HEK293 (cell line): Measurements from ENCODE around the gene KLF7.

Experiments
- CTCF ChIA-PET: fragments of 350-600 bp; formaldehyde crosslinking; extraction: SDS; loops from one replicate; lab custom pipeline; 2021; ENCODE audit warnings: antibody characterized with exemption; lab: Yijun Ruan, JAX
- POLR2A ChIA-PET: fragments of 300-600 bp; formaldehyde crosslinking; extraction: SDS; loops from one replicate; lab custom pipeline; 2020; ENCODE audit warnings: antibody characterized with exemption, inconsistent platforms; lab: Yijun Ruan, JAX
- H3K27ac ChIP-seq: fragments of 200-500 bp; sonication (Bioruptor generic); 2 replicates; pipeline ENCODE4 v1.5.1; 2014; ENCODE audit warnings: low read depth, low read length, control low read depth, inconsistent platforms; ENCODE audit errors: extremely low read depth
- H3K36me3 ChIP-seq, 2 experiments: fragments of 200-500 bp in 1 of 2; sonication (Bioruptor generic) in 1 of 2; 1 replicate in 1 of 2; 2 replicates in 1 of 2; pipeline ENCODE4 v1.5.1; 2014 to 2017; ENCODE audit warnings: inconsistent platforms in 2 of 2, low read length in 2 of 2; ENCODE audit not compliant: control insufficient read depth in 2 of 2, insufficient read depth in 1 of 2
- H3K4me1 ChIP-seq: fragments of 200-500 bp; sonication (Bioruptor generic); 2 replicates; pipeline ENCODE4 v1.5.1; 2014; ENCODE audit warnings: mild to moderate bottlenecking, low read length, inconsistent platforms; ENCODE audit not compliant: control insufficient read depth, insufficient read depth
- H3K4me3 ChIP-seq: 2 replicates; pipeline ENCODE4 v1.5.1; 2011; ENCODE audit warnings: low read depth, mild to moderate bottlenecking, control low read depth, low read length, moderate library complexity
- H3K9me3 ChIP-seq: fragments of 200-500 bp; sonication (Bioruptor generic); 2 replicates; pipeline ENCODE4 v1.5.1; 2014; ENCODE audit warnings: low read depth, low read length, inconsistent platforms; ENCODE audit not compliant: control insufficient read depth, insufficient read depth
- KLF8 ChIP-seq: fragments of 450-650 bp; formaldehyde crosslinking; IDR thresholded peaks from 2 replicates; pipeline ENCODE4 v1.5.1; 2016; ENCODE audit warnings: missing biosample characterization, missing genetic modification characterization
- PBX3 ChIP-seq: sonication (generic); formaldehyde crosslinking; IDR thresholded peaks from 2 replicates; pipeline ENCODE4 v1.8.1; 2022; ENCODE audit warnings: mild to moderate bottlenecking, moderate library complexity, missing genetic modification reagents
- SCRT1 ChIP-seq: fragments of 450-650 bp; formaldehyde crosslinking; IDR thresholded peaks from 2 replicates; pipeline ENCODE4 v1.5.1; 2016; ENCODE audit warnings: missing biosample characterization, missing genetic modification characterization, borderline replicate concordance
- ZBTB20 ChIP-seq: fragments of 450-650 bp; formaldehyde crosslinking; IDR thresholded peaks from 2 replicates; pipeline ENCODE4 v1.5.1; 2016; ENCODE audit warnings: missing biosample characterization, missing genetic modification characterization
- ZNF174 ChIP-seq: fragments of 450-650 bp; formaldehyde crosslinking; IDR thresholded peaks from 2 replicates; pipeline ENCODE4 v1.5.0; 2017; ENCODE audit warnings: missing biosample characterization, mild to moderate bottlenecking, missing genetic modification characterization
- ZNF23 ChIP-seq: fragments of 450-650 bp; formaldehyde crosslinking; IDR thresholded peaks from 2 replicates; pipeline ENCODE4 v1.5.1; 2016; ENCODE audit warnings: missing biosample characterization, missing genetic modification characterization, borderline replicate concordance
- ZNF248 ChIP-seq: fragments of 450-650 bp; formaldehyde crosslinking; IDR thresholded peaks from 2 replicates; pipeline ENCODE4 v1.5.1; 2017; ENCODE audit warnings: missing biosample characterization, missing genetic modification characterization
- ZNF274 ChIP-seq, 2 experiments: fragments of 200-500 bp in 1 of 2; fragments of 450-650 bp in 1 of 2; sonication (Bioruptor generic) in 1 of 2; formaldehyde crosslinking in 1 of 2; IDR thresholded peaks; 2 replicates each; pipeline versions ENCODE4 v1.5.1 to v1.6.1; 2014 to 2016; ENCODE audit warnings: borderline replicate concordance in 1 of 2, inconsistent platforms in 1 of 2, low read length in 1 of 2, missing biosample characterization in 1 of 2, missing genetic modification characterization in 1 of 2
- ZNF391 ChIP-seq: fragments of 450-650 bp; formaldehyde crosslinking; IDR thresholded peaks from 2 replicates; pipeline ENCODE4 v1.5.1; 2016; ENCODE audit warnings: low read depth, missing biosample characterization, missing genetic modification characterization, borderline replicate concordance
- ZNF529 ChIP-seq: fragments of 450-650 bp; formaldehyde crosslinking; IDR thresholded peaks from 2 replicates; pipeline ENCODE4 v1.5.1; 2017; ENCODE audit warnings: missing genetic modification characterization, missing biosample characterization; ENCODE audit not compliant: insufficient replicate concordance
- ZNF544 ChIP-seq: fragments of 450-650 bp; formaldehyde crosslinking; IDR thresholded peaks from 2 replicates; pipeline ENCODE4 v1.5.0; 2017; ENCODE audit warnings: missing biosample characterization, missing genetic modification characterization
- ZNF626 ChIP-seq: fragments of 450-650 bp; sonication (Bioruptor Pico); formaldehyde crosslinking; IDR thresholded peaks from 2 replicates; pipeline ENCODE4 v1.5.1; 2018; ENCODE audit warnings: missing biosample characterization, missing genetic modification characterization, inconsistent platforms
- ZNF707 ChIP-seq: fragments of 450-650 bp; formaldehyde crosslinking; IDR thresholded peaks from 2 replicates; pipeline ENCODE4 v1.5.1; 2016; ENCODE audit warnings: missing biosample characterization, missing genetic modification characterization
- ZNF768 ChIP-seq: fragments of 450-650 bp; formaldehyde crosslinking; IDR thresholded peaks from 2 replicates; pipeline ENCODE4 v1.5.1; 2018; ENCODE audit warnings: missing biosample characterization, mild to moderate bottlenecking, missing genetic modification characterization
- TF ChIP-seq, protein P1 (sequence below): fragments of 450-650 bp; formaldehyde crosslinking; IDR thresholded peaks from 2 replicates; pipeline ENCODE4 v1.5.1; 2016; ENCODE audit warnings: missing biosample characterization, missing genetic modification characterization
- TF ChIP-seq, protein P2 (sequence below): fragments of 450-650 bp; formaldehyde crosslinking; IDR thresholded peaks from 2 replicates; pipeline ENCODE4 v1.5.1; 2016; ENCODE audit warnings: missing biosample characterization, missing genetic modification characterization, low read depth

Gene KLF7

GRCh38 chr2:207129821-207130220, 35.9 kb downstream of the KLF7 start:
- ChIA-PET POLR2A (no interaction called here), CTCF (no interaction called here)
- no peaks in the 10 kb centered on the region for H3K9me3 ChIP-seq
- no peak overlapping the region for H3K27ac ChIP-seq
- no peak overlapping the region for H3K4me3 ChIP-seq
- H3K4me1 ChIP-seq = peaks cover 3% of the 10 kb centered on the region
- H3K36me3 ChIP-seq = no peaks in the 10 kb centered on the region
- TF ChIP-seq ZNF768 = no peak
- TF ChIP-seq, protein P1, sequence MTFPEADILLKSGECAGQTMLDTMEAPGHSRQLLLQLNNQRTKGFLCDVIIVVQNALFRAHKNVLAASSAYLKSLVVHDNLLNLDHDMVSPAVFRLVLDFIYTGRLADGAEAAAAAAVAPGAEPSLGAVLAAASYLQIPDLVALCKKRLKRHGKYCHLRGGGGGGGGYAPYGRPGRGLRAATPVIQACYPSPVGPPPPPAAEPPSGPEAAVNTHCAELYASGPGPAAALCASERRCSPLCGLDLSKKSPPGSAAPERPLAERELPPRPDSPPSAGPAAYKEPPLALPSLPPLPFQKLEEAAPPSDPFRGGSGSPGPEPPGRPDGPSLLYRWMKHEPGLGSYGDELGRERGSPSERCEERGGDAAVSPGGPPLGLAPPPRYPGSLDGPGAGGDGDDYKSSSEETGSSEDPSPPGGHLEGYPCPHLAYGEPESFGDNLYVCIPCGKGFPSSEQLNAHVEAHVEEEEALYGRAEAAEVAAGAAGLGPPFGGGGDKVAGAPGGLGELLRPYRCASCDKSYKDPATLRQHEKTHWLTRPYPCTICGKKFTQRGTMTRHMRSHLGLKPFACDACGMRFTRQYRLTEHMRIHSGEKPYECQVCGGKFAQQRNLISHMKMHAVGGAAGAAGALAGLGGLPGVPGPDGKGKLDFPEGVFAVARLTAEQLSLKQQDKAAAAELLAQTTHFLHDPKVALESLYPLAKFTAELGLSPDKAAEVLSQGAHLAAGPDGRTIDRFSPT (tag by site-specific recombination) = no peak
- no peak for TF ChIP-seq ZNF174 (tag by site-specific recombination)
- TF ChIP-seq, protein P2, sequence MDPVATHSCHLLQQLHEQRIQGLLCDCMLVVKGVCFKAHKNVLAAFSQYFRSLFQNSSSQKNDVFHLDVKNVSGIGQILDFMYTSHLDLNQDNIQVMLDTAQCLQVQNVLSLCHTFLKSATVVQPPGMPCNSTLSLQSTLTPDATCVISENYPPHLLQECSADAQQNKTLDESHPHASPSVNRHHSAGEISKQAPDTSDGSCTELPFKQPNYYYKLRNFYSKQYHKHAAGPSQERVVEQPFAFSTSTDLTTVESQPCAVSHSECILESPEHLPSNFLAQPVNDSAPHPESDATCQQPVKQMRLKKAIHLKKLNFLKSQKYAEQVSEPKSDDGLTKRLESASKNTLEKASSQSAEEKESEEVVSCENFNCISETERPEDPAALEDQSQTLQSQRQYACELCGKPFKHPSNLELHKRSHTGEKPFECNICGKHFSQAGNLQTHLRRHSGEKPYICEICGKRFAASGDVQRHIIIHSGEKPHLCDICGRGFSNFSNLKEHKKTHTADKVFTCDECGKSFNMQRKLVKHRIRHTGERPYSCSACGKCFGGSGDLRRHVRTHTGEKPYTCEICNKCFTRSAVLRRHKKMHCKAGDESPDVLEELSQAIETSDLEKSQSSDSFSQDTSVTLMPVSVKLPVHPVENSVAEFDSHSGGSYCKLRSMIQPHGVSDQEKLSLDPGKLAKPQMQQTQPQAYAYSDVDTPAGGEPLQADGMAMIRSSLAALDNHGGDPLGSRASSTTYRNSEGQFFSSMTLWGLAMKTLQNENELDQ = no peak
- no peak for TF ChIP-seq ZNF391 (tag by site-specific recombination)
- TF ChIP-seq ZNF707 (tag by site-specific recombination) = no peak
- TF ChIP-seq ZNF274 (IDR thresholded peaks at IDR 0.05; ENCODE audit: low read length) = no peak
- no peak for TF ChIP-seq ZNF274 (tag by site-specific recombination; IDR thresholded peaks at IDR 0.05; ENCODE audit: borderline replicate concordance)
- no peak for TF ChIP-seq SCRT1 (tag by site-specific recombination)
- TF ChIP-seq ZNF23 = no peak
- no peak for TF ChIP-seq ZNF544 (tag by site-specific recombination)
- TF ChIP-seq KLF8 (tag by site-specific recombination) = no peak
- TF ChIP-seq ZNF248 (tag by site-specific recombination) = no peak
- TF ChIP-seq, all 188 proteins: peak for 0

GRCh38 chr2:207128867-207129266, 36.9 kb downstream of the KLF7 start:
- no peak overlapping the region for H3K27ac ChIP-seq
- no peaks in the 10 kb centered on the region for H3K9me3 ChIP-seq
- peaks cover 0 to 2% of the 10 kb centered on the region in 2 experiments; a peak in 1 of 3 replicates for H3K36me3 ChIP-seq
- H3K4me3 ChIP-seq = no peak overlapping the region
- CTCF ChIA-PET = interaction anchor here (0.5 kb wide), 1 partner anchor 484 kb away, joined by 3 read pairs; no protein-coding TSS in a partner anchor
- POLR2A ChIA-PET = no interaction called here
- TF ChIP-seq PBX3 (CRISPR knock-in tag) (no peak), ZNF529 (tag by site-specific recombination) (peak; percentile 94), ZNF626 (tag by site-specific recombination) (no peak), ZBTB20 (no peak)
- peaks cover 3% of the 10 kb centered on the region for H3K4me1 ChIP-seq
